NCI-H2196 treated with DMSO at 0.1 percent for 48 hours (cell line): ENCODE data around the gene GAD1.

Source experiments
- DNase-seq: peaks from one replicate; lab custom pipeline; 2025; ENCODE audit not compliant: unreplicated experiment; lab: John Stamatoyannopoulos, UW

The GAD1 gene

DNA sequence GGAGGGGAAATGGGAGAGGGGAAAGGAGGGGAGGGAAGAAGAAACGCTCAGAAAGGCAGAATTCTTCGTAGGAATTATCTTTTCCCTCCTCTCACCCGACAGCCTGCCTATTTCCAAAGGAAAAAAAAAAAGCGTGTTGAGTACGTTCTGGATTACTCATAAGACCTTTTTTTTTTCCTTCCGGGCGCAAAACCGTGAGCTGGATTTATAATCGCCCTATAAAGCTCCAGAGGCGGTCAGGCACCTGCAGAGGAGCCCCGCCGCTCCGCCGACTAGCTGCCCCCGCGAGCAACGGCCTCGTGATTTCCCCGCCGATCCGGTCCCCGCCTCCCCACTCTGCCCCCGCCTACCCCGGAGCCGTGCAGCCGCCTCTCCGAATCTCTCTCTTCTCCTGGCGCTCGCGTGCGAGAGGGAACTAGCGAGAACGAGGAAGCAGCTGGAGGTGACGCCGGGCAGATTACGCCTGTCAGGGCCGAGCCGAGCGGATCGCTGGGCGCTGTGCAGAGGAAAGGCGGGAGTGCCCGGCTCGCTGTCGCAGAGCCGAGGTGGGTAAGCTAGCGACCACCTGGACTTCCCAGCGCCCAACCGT, at the start of gene GAD1:
Gene GAD1 (plus strand): TSS at position 384 of the 589 bp plus-strand sequence. CDS start 1,705 bp downstream, outside the sequence.
- DNase-seq = peak; percentile 75

DNA sequence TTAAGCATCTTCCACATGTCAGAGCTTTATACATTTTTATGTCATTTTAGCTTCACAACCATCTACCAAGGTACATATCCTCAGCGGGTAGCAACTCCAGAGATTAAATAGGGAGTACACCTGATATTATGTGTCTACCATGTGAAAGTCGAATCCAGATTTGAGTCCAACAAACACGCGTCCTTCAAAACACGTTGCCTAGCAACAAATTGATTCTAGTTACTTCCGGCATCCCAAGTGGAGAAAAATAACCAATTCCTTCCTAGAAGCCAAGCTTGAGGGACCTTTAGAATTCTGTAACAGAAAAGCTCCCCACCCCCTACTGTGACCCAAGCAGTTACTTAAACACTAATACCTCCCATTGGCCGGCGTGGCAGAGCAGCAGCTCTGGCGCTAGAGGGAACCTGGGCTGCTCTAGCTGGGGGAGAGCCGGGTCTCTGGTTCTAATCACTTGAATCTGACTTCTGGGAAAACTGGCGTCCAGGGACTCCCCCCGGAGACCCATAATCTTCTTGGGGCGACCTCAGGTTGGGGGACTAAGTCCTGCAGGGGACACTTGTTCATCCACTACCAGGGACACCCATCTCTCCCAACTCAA, 46.6 kb upstream of the GAD1 start, which contains the start of gene ERICH2:
Gene ERICH2 (plus strand): TSS at position 371 of the 598 bp plus-strand sequence. CDS start 304 bp downstream, outside the sequence.
- DNase-seq = peak; percentile 34

DNA sequence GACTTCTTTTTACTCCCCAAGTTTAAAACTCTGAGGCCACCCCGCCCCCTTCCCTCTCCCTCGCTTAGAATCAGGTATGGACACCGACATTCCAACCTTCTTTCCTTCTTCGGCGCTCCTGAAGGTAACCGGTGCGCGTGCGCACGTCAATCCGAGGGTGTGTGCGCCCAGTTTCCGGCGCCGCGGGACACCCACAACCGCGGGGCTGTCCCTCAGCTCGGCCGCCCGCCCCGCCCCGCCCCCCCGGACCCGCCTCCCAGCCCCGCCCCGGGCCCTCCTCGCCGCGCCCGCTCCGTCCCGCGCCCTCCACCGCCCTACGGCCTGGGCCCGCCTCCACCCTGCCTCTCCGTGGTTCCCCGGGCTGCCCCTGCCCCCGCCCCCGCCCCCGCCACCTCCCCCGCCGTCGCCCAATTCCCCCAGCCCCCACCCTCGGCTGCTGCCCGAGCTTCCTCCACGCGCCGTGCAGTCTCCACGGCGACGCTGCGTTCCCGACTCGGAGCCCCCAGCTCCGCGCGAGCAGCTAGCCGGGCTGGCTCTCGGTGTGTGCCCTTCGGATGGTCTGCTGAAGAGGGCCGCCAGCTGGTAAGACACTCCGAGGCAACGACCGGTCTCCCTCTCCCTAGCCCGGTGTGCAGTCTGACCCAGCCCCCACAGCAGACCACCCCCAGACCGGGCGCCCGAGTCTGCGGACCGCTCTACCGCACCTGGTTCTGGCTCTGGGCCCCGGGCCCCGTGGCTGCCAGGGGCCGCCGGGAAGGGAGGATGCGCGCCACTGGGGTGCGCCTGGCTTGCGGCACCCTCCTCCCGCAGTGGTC, 45.9 kb upstream of the GAD1 start:
- peak; percentile 81 for DNase-seq

DNA sequence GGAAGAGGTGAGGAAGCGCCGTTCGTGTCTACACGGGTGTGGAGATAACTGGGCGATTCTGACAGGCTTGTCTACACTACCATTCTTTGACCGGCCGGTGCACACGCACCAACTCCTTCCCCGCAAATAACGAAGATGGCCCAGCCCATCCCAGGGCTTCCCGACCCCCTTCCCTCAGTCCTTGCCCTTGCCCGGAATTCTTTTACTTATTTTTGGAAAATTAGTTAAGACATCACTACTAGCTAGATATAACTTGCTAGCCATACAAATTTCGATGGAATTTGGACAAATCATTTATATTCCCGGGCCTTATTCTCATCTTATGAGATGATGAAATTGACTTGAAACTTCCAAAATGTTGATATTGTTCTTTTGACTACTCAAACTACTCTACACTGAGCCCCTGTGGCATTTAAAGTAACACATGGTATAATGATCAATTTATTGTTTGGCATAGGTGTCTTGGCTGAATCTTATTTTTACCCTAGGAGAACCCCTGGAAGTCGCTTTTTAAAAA, 45.2 kb upstream of the GAD1 start:
- no peak for DNase-seq

DNA sequence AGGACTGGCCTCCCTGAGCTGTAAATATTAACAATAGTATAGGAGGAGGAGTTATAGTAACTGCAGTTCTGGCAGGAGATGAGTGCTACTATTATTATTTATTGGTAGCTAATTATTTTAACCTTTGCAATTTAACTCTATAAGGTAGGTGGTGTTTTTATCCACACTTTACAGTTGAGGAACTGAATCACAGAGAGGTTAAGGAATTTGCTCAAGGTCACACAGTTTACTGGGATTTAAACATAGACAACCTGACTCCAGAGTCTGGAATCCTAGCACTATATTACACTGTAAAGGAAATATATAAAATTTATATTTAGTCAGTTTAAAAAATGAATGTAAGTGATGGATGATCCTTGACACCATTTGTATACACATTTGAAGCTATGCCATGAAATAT, 44.4 kb upstream of the GAD1 start:
- DNase-seq = no peak

DNA sequence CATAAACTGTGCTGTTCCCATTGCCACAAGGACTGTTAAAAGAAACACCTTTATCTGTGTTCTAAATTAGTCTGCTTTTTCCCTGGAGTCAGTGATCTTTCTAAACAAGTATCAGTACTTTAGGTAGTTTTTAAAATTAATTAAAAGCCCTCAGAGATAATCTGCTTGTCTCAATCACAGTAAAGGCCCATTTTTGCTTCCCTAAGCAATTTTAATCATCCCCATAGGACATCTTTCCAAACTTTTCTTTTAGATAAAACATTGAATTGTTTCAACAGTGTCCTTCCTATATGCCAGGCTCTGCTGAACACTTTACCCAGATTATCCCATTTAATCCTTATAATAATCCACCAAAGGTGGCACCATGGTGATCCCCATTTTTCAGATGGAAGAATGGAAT, 42.6 kb upstream of the GAD1 start:
- DNase-seq = no peak

DNA sequence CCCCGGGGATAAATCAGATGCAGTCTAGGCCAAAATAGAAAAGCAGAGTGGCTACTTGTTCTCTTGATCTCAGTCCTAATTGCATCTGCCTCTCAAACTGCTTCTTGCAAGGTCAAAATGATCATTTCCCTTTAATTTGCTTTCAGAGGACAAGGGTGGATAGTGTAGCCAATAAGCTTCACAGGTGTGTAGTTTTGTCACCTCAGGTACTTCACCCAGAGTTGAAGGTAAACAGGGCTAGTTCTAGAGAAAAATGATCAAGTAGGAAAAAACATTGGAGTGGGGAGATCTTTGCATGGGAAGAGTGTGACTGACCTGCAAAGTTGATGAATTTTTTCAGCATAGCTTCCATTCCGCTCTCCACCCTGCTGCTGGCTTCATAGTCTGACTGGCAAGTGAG, 37.8 kb upstream of the GAD1 start:
- no peak for DNase-seq

DNA sequence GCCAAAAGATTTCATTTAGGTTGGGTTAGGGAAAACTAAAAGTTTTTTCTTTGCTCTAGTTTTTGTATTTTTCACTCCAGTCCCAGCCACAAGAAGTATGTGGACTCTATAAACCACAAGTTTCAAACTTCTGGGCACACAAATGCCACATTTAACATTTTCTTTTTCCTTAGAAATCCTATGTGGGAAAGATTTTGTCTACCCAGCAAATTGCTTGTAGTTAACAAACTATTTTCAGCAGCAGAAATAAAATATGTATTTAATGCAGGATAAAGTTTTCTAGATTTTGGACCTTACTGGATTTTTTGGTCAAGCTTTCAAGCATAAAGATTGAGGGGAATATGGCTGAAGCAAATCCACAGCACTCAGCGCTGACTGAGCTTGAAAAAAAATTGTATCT, 37.4 kb upstream of the GAD1 start:
- no peak for DNase-seq

DNA sequence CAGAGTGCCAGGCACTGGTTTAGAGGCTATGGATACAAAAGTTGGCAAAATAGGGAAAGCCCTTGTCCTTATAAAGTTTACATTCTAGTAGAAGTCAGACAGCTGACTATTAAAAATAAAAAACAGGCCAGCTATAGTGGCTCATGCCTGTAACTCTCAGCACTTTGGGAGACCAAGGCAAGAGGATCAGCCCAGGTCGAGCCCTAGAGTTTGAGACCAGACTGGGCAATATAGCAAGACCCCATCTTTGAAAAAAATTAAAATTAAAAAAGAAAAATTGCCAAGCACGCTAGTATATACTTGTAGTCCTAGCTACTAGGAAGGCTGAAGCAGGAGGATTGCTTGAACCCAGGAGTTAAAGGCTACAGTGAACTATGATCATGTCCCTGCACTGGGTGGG, 34.0 kb upstream of the GAD1 start:
- no peak for DNase-seq

DNA sequence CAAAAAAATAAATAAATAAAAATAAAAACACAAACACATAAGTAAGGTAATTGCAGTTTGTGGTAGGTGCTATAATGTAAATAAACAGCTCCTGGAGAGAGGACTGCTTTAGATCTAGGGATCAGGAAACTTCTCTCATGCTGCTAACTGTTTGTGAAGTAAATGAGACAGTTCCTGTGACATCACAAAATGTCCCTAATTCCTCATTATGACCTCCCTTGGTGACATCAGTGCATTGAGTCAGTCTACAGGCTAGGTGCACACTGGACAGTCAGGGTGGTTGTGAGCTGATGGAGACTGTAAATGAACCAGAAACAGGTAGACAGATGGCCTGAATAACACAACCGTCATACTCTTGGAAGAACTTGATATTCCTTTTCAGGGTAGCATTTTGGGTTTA, 33.1 kb upstream of the GAD1 start:
- no peak for DNase-seq

DNA sequence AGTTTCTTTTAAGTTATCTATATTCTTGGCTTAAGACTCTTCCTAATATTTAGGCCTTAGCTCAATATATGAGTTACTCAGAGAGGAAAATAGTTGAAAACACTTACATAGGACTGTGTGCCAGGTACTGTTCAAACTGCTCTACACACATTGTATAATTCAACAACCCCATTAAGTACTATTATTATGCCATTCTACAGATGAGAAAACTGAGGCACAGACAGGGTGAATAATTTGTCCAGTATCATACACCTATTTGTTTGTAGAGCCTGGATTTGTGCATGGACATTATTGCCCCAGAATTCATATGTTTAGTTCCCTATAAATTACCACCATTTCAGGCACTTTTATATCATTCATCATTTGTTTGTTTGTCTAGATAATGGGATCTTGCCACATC, 17.7 kb upstream of the GAD1 start:
- DNase-seq = no peak

DNA sequence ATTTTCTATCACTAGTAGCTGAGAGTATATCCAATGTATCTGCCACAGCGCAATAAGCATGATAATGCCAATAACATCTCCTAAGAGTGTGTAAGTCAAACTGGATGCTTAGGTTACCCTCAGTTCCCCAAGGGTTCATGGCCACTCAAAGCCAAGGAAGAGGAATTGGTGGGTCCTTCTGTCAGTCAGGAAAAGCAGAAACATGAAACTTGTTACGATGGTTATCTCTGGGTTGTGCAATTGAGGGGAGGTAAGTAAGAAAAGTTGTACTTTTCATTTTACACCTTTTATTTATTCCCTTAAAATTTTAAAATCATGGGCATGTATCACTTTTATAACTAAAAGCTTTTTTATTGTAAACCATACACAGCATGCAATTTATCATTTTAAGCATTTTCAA, 10.1 kb upstream of the GAD1 start:
- DNase-seq = no peak

DNA sequence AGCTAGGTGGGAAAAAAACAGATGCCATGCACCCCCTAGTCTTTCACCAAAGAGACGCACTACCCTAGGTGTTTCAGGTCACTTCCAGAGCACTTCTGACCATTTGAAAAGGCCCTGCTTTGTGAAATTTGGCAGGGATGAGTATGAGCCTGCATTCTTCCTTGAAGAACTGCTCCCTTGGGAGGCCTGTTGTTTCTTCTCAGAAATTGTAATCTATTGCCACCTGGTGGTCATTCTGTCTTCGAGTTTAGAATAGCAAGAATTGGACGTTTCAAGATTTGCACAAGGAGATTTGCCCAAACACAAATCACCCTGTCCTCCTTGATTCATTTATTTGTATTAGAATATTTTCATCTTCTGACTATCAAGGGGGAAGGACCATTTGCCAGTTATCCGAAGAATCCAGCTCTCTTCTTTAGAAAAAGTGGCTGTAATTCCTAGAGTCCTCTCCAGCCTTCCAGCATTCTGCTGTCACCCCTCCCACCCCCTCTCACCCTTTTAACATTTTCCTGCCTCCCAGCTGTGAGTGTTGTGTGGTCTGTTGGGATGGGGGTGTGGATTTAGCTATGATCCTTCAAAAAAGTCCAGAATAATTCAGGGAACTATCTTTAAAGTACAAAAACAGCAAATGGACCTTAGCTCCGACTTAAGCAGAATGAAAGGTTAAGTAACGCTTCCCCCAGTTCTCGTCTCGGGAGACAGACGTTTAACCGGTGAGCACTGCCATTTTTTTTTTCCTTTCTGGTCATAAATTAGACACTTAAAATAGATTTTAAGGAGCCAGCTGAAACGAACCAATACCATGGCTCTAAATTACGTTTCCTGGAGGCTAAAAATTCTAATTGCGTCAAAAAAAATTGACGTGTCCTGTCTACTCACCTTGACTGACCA, 3.7 kb upstream of the GAD1 start:
- DNase-seq = peak; percentile 55

DNA sequence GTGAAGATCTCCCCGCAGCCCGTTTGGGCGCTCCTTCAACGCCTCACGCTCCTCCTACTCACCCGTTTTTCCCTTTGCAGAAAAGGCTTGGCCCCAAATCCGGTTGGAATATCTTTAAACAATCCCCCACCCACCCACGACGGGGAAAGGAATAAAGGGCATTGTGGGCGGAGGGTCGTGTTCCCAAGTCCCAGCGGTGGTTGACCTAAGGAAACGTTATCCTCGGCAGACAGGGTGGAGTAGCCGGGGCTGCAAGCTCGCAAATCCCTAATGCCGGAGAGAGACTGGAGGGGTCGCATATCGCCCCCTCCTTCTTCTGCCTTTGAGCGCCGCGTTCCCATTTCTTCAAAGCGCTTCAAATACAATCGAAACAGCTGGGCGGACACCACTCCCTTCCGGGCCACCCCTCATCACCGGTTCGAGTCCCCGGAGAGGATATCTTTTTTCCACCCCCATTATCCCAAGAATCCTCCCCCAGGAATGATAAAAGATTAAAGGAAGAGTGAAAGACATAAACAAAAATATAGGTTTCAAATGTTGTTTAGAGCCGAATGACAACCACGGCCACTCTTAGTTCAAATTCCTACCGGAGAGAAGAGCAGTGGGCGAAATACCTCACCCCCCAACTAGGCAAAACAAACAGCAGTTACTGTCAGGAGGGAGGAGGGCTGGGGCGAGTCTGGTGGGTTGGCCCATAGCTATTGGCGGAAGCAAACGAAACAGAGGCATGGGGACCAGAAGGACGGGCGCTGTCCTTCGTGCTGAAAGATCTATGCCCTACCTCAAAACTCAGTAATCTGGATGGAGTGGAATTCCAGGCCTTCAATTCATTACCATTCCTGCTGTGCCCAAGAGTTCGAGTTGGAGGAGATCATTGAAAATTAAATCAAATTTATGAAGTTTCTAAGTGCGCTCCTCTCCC, 2.8 kb upstream of the GAD1 start:
- no peak for DNase-seq

DNA sequence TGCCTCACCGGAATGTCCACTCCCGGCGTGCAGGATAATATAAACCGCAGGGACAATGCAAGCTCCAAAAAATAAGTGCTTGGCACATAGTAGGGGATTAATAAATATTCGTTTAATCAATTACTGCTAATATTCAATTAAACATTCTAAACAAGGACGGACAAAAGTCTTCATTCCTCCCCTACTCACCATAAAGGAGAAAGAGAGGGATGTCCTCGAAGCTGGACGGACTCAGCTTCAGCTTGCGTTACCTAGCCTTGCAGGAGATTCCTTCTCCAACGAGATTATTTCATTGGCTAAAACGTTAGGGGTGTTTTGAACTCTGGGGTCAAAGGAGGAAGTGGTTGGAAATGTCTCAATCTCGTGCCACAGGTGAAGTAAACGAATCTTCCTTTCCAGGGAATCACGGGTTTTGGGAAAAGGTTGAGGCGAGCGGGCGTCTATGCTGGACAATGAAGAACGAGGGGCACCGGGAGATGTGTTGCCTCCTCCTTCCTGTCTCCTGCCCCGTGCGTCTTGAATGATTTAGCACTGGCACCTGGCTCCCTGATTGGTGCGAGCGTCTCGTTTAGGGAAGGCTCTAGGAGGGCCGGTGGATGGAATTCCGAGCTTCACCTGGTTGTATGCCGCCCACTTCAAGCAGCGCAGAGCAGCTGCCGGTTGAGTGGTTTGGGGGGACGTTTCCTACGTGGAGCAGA, 2.0 kb upstream of the GAD1 start:
- DNase-seq = no peak

DNA sequence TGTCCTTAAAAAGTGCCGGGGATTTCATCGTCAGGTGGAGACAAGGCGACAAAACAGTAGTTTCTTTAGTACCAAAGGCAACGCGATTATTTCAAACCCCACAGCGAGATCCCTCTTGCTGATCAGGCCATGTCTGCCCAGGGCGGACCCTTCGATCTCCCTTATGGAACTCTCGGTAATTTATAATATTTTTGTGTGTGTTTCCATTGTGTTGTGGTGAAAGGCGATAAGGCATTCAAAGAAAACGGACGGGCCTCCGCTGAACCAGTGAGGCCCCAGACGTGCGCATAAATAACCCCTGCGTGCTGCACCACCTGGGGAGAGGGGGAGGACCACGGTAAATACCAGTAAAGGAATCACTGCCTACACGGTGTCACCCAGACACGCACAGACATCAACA, 1.4 kb upstream of the GAD1 start:
- no peak for DNase-seq

DNA sequence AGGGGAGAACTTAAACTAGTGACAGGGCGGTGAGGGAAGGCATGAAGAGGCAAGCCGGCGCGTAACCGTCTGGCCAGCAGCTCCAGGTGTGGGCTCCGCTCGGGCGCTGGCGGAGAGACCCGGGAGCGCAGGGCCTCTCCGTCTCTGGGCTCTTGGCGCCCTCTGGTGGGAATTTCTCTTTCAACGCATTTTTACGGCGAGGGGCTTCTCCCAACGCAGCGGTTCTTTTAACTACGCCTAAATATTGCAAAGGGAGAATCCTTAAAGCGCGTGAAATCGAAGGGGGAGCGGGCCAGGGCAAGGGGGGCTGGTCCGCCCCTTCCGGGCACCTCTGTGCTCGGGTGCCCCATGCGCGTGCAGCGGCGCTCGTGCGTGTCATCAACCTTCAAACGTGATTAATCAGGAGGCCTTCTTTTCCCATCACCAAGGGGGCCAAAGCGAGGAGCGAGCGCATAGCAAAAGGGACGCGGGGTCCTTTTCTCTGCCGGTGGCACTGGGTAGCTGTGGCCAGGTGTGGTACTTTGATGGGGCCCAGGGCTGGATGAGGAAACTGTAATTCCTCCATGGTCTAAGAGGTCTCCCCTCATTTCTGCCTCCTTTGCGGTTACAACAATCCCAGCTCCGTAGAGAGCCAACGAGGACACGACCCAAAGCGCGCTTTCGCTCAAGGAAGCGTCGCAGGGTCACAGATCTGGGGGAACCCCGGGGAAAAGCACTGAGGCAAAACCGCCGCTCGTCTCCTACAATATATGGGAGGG, 762 bp upstream of the GAD1 start:
- peak; percentile 65 for DNase-seq
